ENCODE measurements around the gene HUNK. TPM values are rescaled to one million over a fixed set of nuclear protein-coding genes. Genes with fewer than 3 reads are reported as not detected.

Gene HUNK
- total and polyA plus RNA-seq, 2 of the 8 experiments (the other 6 are each of a cell fraction or from before 2014, with no cell fraction given): 1.9 to 10.2 TPM

GRCh38 chr21:31920275-31920674 lies 47.5 kb downstream of the HUNK start:
- Histone ChIP-seq H3K18ac (ENCODE audit: extremely low read depth, low read length) (no peak overlapping the region), H3K56ac (replicated peaks; ENCODE audit: insufficient read length, low read depth, low read length) (no peak overlapping the region), H3K23ac (ENCODE audit: insufficient read length) (no peak overlapping the region), H4K8ac (ENCODE audit: extremely low read depth, insufficient read depth, low read length) (no peak overlapping the region), H2BK5ac (ENCODE audit: low read depth, low read length) (no peak overlapping the region), H4K20me1 (replicated peaks in 1 of 2; ENCODE audit: control insufficient read depth in 1 of 2, insufficient read depth in 2 of 2, low read length in 2 of 2) (no peaks in the 10 kb centered on the region), H3K79me1 (ENCODE audit: low read depth, low read length) (no peaks in the 10 kb centered on the region; the same call in 1 of the 2 replicates), H3K23me2 (ENCODE audit: low read depth, low read length) (no peaks in the 10 kb centered on the region; the same call in 1 of the 2 replicates), H2AK5ac (ENCODE audit: low read depth, low read length) (no peak overlapping the region), H4K91ac (replicated peaks; ENCODE audit: insufficient read length, low read length) (no peak overlapping the region), H3K9me3 (ENCODE audit: insufficient read depth in 2 of 2, low read depth in 1 of 2, low read length in 1 of 2) (no peaks in the 10 kb centered on the region), H2AFZ (ENCODE audit: low read length) (no peak overlapping the region), H3K4me3 (ENCODE audit: extremely low read depth in 1 of 4, insufficient read depth in 2 of 4, low read depth in 3 of 4, low read length in 4 of 4) (no peak overlapping the region), H3K27ac (ENCODE audit: low read depth, low read length) (no peak overlapping the region), H2BK12ac (ENCODE audit: low read depth, low read length) (no peak overlapping the region), H3K27me3 (replicated peaks in 1 of 4; ENCODE audit: control insufficient read depth in 3 of 4, extremely low read depth in 1 of 4, insufficient read depth in 3 of 4, low read length in 3 of 4) (no peaks in the 10 kb centered on the region), H2BK120ac (replicated peaks; ENCODE audit: low read depth, low read length) (no peak overlapping the region), H4K5ac (ENCODE audit: insufficient read length, low read depth, low read length) (no peak overlapping the region), H3K79me2 (ENCODE audit: control insufficient read depth in 1 of 2, insufficient read depth in 2 of 2, low read length in 2 of 2) (0 out of 4 replicates have a peak, but pooled peaks cover 0 to 3% of the 10 kb centered on the region in 2 experiments), H3K4me1 (replicated peaks in 1 of 4; ENCODE audit: control insufficient read depth in 3 of 4, insufficient read depth in 4 of 4, low read length in 3 of 4) (0 out of 7 replicates have a peak, but pooled peaks cover 0 to 2% (median 0%) of the 10 kb centered on the region in 4 experiments), H2BK20ac (ENCODE audit: low read length) (no peak overlapping the region), H2BK15ac (ENCODE audit: low read length) (no peak overlapping the region), H3K9ac (replicated peaks in 1 of 4; ENCODE audit: extremely low read depth in 1 of 4, low read depth in 3 of 4, low read length in 3 of 4) (no peak overlapping the region), H3K14ac (ENCODE audit: insufficient read length) (no peak overlapping the region), H3K4me2 (ENCODE audit: insufficient read depth in 1 of 2, low read depth in 2 of 2, low read length in 2 of 2) (no peak overlapping the region), H3K4ac (replicated peaks; ENCODE audit: insufficient read length, low read depth, low read length) (no peak overlapping the region), H3K36me3 (ENCODE audit: control insufficient read depth in 2 of 4, insufficient read depth in 4 of 4, low read length in 3 of 4) (peaks cover 0 to 3% (median 0%) of the 10 kb centered on the region in 4 experiments; a peak in 2 of 8 replicates)
- ChIA-PET POLR2A (ENCODE audit: partially characterized antibody) (interaction anchor here (1.0 kb wide), 1 partner anchor 46 kb away, joined by 3 read pairs; no protein-coding TSS in a partner anchor), CTCF (ENCODE audit: partially characterized antibody) (no interaction called here)
- FAIRE-seq: no peak
- 100% methylated on average over 1 of the region's 1 CpG; no CpG with 5 or more reads in 1 of the 2 experiments for WGBS, 2 experiments (ENCODE audit: extremely low coverage in 1 of 2, insufficient coverage in 1 of 2, insufficient read length in 1 of 2, insufficient replicate concordance in 2 of 2, low coverage in 1 of 2, low lambda C conversion rate in 2 of 2, missing lambda C conversion rate in 1 of 2)
- DNase-seq (ENCODE audit: low read depth in 1 of 2, low spot score in 2 of 2): no peak
- TF ChIP-seq EP300 (IDR thresholded peaks at IDR 0.05; ENCODE audit: borderline replicate concordance in 1 of 2, low read depth in 2 of 2, low read length in 2 of 2) (no peak), RXRA (IDR thresholded peaks at IDR 0.05; ENCODE audit: insufficient read depth, low read depth, low read length) (no peak), GTF2F1 (IDR thresholded peaks at IDR 0.05; ENCODE audit: borderline replicate concordance, low read depth, low read length) (no peak), GABPA (IDR thresholded peaks at IDR 0.05; ENCODE audit: borderline replicate concordance, insufficient read depth, low read length) (no peak), POLR2AphosphoS5 (IDR thresholded peaks at IDR 0.05; ENCODE audit: low read depth, low read length) (no peak), HDAC6 (IDR thresholded peaks at IDR 0.05; ENCODE audit: low read depth, low read length) (no peak), FOSL1 (IDR thresholded peaks at IDR 0.05; ENCODE audit: insufficient read depth, low read depth, low read length) (no peak), CHD1 (IDR thresholded peaks at IDR 0.05; ENCODE audit: low read depth, low read length) (no peak), TAF7 (optimal IDR thresholded peaks at IDR 0.05; ENCODE audit: borderline replicate concordance, low read depth, low read length) (no peak), EGR1 (IDR thresholded peaks at IDR 0.05; ENCODE audit: borderline replicate concordance, low read depth, low read length) (no peak)
